ENCODE measurements around the gene FBXO41. TPM values are rescaled to one million over a fixed set of nuclear protein-coding genes. Genes with fewer than 3 reads are reported as not detected.

The FBXO41 gene
- 1.9 and 3.1 TPM in 2 replicates for total RNA-seq

GRCh38 chr2:73284296-73285158 is at the start of gene FBXO41:
Gene FBXO41 (minus strand): TSS chr2:73284478. CDS start chr2:73269630, 14,848 bp downstream.

DNA sequence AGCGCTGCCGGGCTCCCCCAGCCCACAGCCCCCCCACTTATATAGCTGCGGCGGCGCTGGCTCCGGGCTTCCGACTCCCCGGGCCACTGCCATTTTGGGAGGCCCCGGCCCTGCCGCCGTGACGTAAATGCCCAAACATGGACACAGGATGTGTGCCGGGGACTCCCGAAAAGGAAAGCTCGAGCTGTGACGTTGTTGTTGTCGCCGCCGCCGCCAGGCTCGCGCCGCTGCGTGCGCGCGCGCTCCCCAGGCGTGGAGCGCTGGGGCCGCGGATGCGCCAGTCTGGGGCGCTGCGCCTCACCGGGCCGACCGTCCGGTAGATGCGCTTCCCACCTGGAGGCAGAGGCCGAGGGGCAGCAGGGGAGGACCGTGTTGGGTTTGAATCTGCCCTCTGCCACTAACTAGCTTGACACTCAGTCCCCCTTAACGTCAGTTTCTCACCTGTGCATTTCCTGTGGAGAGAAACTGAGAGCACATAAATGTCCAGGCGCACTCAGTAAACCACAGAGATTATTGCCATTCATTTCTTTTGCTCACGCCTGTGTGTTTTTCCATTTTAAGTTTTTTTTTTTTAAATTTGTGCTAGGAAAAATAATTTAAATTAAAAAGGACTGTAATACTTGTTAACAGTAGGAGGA is 9.4 kb upstream of the FBXO41 start, which contains the start of gene EGR4:
Gene EGR4, minus strand, starts transcription at position 15 of the 638 bp plus-strand sequence. CDS start 231 bp downstream, outside the sequence.

DNA sequence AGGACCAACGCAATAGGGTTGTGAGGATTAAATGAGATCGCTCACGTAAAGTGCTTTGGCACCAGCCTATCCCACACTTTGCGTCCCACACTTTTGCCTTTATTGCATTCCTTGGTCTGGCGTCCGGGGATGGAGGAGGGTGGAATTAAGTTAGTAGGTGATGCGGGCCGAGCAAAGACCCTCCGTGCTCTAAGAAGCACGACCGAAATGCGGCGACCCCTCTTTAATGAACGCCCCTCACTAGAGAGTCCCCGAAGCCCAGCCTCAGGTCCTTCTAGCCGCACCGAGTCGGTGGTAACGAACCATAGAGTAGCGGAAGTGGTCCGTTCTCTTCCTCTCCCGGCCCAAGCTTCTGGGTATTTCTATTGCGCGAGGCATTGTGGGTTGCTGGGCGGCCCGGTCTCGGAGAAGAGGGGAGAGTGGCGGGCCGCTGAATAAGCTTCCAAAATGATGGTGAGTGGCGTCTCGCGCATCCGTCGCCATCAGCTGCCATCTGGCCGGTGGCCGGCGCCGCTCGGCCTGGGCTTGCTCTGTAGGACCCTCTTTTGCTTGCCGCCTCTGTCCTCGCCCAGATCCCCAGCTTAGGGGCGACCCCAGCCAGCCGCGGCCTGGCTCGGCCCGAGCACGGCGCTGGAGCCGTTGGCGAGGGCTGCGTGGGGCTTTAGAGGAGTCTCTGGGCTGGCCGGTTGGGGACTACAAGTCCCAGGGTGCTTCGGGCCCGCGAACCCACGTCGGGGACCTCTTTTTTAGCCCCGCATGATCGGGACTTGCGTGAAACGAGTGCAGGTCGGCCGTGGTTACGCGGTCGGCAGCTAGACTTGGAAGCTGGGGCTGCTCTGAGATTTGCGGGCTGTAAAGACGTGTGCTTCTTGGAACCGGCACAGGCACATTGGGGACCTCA is 50.1 kb downstream of the FBXO41 start, which contains the start of gene CCT7:
Gene CCT7, plus strand, starts transcription at position 377 of the 901 bp plus-strand sequence. Its CDS starts 71 bp downstream, at position 448.

DNA sequence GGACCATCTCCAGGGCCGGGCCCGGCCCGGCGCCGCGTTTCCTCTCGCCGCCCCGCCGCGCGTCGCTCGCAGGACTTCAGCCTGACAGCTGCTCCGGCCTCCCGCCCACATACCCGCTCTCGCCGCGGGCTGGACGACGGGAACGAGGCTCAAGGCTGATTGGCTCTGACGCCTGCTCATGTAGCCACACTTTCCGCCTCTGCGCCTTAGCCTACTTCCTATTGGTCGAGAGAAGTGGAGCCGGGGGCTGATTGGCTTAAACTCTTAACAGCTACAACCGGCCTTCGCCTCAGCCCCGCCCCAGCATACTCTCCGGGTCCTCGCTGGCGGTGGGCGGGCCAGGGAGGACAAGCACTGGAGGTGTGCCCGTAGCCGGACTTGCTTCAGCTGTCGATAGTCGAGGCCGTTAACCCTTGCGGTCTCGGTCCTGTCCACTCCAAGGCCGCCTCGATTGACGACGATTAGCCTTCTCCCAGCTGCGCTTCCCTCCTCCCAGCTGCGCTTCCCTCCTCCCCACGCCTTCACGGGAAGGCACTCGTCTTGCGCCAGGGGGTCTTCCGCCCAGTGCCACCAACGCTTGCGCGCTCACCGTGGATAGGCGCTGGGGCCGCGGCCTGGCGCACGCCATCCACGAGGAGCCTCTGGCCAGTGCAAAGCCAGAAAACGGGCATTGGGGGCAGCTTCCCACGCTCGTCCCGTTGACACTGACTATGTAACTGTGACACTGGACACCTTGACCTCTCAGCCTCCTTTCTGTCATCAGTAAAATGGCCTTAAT is 50.9 kb downstream of the FBXO41 start, which contains the start of gene PRADC1:
Gene PRADC1, minus strand, starts transcription at position 86 of the 778 bp plus-strand sequence. Its CDS starts 79 bp downstream, at position 7.

DNA sequence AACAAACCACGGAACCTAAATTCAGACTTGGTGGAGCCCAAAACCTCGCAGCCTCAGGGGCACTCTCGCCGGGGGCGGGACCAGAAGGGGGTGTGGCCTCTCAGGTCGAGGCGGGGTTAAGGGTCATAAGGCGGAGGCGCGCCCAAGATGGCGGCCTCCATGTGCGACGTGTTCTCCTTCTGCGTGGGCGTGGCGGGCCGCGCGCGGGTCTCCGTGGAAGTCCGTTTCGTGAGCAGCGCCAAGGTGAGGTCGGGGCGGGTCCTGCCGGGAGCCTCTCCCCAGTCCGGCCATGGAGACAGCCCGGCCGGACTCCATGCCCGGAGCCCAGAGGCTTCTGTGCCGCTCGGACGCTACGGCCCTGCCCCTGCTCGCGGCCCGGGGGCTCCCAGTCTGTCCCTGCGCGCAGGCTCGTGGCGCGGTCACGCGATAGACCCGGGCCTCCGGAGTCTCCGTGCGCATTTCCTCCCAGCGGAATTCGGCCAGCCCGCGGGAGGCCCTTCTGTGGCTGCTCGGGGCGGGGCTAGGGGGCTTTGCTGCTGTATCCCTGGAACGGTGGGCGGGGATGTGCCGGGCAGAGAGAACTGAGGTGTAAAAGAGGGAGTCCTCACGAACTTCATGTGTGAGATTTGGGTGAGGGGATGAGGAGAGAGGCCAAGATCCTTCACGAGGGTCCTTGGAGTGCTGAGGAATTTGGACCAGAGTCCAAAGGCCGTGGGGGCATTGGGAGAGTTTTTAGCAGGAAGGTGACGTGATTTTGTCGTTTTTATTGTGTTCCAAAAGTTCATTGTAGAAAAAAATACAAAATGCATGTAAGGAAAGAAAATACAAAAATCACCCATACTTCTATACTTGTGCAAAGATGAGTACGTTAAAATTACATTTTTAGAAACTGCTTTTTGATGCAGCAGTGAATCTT is 69.9 kb downstream of the FBXO41 start, which contains the start of gene SMYD5:
Gene SMYD5, plus strand, starts transcription at position 126 of the 916 bp plus-strand sequence. Its CDS starts 22 bp downstream, at position 148.

Other genes with a start within 250 kb of the FBXO41 start
- gene SFXN5, start 212.8 kb downstream of the FBXO41 start, total RNA-seq: 12.7 and 14.0 TPM in 2 replicates
- gene RAB11FIP5, start 171.5 kb downstream of the FBXO41 start, total RNA-seq: 46.0 and 70.5 TPM in 2 replicates
- not detected in 2 replicates for gene NOTO, start 81.9 kb downstream of the FBXO41 start, total RNA-seq
- gene SMYD5, start 70.2 kb downstream of the FBXO41 start, total RNA-seq: 27.1 and 31.0 TPM in 2 replicates
- gene PRADC1, start 51.2 kb downstream of the FBXO41 start, total RNA-seq: 17.4 and 21.4 TPM in 2 replicates
- 328 and 411 TPM in 2 replicates for gene CCT7, start 50.2 kb downstream of the FBXO41 start, total RNA-seq
- gene EGR4, start 9.1 kb upstream of the FBXO41 start, total RNA-seq: 0.83 TPM in 1 of 2 replicates, not detected in the other
- gene ALMS1, start 101.4 kb upstream of the FBXO41 start, total RNA-seq: 14.4 and 17.0 TPM in 2 replicates